Activated CD4-positive, CD25-positive, alpha-beta regulatory T cell treated with anti-CD3 and anti-CD28 coated beads, Interleukin-2, amount 50 U/mL, for 16 hours (primary cell): ENCODE results near the gene GPR142.

Source experiments
- DNase-seq: peaks from one replicate; pipeline ENCODE4 v3.0.0-alpha.2; 2020; ENCODE audit warnings: low read depth, low spot score

GPR142 gene, protein sequence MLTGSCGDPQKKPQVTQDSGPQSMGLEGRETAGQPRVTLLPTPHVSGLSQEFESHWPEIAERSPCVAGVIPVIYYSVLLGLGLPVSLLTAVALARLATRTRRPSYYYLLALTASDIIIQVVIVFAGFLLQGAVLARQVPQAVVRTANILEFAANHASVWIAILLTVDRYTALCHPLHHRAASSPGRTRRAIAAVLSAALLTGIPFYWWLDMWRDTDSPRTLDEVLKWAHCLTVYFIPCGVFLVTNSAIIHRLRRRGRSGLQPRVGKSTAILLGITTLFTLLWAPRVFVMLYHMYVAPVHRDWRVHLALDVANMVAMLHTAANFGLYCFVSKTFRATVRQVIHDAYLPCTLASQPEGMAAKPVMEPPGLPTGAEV

DNA sequence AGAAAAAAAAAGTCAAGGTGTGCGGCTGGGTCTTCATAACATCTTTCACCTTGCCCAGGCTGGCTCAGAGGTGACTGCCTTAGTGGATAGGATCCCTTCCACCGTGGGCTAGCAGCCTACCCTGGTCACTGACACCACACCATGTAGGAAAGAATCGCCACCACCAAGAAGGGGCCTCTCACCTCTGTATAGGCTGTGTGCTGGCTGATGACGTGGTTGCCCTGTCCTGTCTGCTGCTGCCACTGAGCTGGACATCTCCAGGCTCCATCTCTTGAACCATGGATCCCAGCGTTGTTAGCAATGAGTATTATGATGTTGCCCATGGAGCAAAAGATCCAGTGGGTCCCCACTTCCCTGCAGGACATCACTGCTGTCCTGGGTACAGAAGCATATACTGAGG, at the start of gene GPR142:
Gene GPR142 (plus strand): TSS at position 301 of the 400 bp plus-strand sequence. CDS start 2,035 bp downstream, outside the sequence.
- DNase-seq, result no peak

- DNase-seq, result no peak
These were observed 48.9 kb upstream of the GPR142 start for GRCh38 chr17:74318391-74318790.

DNA sequence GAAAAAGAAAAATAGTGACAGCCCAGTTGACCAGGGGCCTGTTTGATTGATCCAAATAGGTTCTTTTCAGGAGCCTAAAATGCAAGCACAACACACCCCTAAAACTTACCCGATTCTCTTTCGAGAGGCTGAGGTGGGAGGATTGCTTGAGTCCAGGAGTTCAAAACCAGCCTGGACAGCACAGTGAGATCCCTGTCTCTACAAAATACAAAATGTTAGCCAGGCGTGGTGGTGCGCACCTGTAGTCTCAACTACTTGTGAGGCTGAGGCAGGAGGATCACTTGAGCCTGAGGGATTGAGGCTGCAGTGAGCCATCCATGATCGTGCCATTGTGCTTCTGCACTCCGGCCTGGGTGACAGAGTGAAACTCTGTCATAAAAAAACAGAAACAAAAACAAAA, 42.8 kb upstream of the GPR142 start:
- no peak for DNase-seq

DNA sequence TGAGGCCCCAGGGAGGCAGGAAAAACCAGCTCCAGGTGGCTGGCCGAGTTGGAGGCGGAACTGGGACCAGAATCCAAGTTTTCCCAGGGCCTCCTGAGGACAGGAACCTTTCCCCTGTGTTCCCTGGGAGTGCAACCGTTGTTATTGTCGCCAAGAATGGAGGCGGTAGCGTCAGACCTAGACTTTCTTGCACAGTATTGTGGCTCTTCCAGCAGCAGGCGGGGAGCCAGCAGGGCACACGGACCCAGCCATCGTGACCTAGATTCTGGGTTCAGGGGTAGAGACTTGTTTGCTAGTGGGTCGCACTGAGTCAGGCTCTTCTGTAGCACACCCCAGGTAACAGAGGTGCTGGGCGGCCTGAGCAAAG, 41.9 kb upstream of the GPR142 start:
- DNase-seq, result no peak

- no peak for DNase-seq
These were observed 41.4 kb upstream of the GPR142 start, which contains the start of gene KIF19 for GRCh38 chr17:74325743-74326379. Gene KIF19, plus strand, starts transcription at chr17:74326226. Its CDS starts 124 bp downstream, at chr17:74326350.

DNA sequence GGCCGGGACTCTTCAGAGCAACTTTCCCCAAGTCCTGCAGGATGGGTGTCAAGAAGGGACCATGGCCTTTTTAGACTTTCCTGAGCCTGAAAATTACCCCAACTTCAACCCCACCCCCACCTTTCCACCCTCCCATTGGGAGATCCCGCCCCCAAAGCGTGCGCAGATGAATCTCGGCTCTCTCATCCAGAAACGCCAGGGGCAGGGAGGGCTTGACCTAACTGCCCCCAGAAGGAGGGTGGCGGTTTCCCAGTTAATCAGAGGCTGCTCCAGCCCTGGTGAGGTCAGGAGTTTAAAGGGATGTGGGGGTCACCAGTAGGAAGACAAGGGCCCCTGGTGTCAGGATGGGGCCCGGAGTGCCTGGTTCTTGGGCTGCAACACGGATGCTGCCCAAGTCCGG, 40.8 kb upstream of the GPR142 start:
- no peak for DNase-seq

DNA sequence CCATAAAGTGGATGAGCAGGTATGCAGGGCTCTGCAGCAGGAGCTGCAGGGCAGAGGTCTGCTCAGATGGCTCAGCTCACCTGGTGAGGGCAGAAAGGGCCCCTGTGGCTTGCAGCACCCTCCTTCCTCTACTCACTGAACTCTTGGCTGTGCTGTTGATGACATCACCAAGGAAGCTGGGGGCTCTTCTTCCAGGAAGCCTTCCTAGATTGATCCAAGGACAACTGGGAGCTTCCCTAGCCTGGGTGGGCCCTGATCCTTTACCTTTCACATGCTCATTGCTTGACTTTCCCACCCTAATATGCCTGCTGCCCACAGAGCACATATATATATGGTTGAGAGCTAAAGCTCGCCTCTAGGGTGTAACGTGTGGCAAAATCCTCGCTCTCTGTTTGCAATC, 38.8 kb upstream of the GPR142 start:
- DNase-seq, result no peak

- DNase-seq, result no peak
These were observed 37.9 kb upstream of the GPR142 start for GRCh38 chr17:74329378-74329777.

DNA sequence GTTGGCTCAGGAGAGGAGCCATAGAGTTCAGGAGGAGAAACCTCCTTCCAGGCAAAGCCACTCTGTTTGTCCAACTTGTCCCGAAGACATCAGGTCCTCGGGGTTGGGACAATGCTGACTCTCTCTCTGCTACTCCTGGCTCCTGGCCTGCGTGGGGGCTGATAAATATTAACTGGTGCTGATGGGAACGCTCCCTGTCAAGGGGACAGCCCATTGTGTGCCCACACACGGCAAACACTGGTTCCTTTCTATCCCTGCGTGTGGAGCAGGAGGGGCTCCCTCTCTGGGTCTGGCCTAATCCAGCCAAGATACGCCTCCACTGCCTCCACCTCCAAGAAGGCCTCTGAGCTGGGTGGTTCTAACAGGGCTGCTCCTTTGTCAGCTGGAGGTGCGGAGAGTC, 36.9 kb upstream of the GPR142 start:
- no peak for DNase-seq

- no peak for DNase-seq
These were observed 35.2 kb upstream of the GPR142 start for GRCh38 chr17:74332017-74332650.

- no peak for DNase-seq
These were observed 34.5 kb upstream of the GPR142 start for GRCh38 chr17:74332763-74333283.

DNA sequence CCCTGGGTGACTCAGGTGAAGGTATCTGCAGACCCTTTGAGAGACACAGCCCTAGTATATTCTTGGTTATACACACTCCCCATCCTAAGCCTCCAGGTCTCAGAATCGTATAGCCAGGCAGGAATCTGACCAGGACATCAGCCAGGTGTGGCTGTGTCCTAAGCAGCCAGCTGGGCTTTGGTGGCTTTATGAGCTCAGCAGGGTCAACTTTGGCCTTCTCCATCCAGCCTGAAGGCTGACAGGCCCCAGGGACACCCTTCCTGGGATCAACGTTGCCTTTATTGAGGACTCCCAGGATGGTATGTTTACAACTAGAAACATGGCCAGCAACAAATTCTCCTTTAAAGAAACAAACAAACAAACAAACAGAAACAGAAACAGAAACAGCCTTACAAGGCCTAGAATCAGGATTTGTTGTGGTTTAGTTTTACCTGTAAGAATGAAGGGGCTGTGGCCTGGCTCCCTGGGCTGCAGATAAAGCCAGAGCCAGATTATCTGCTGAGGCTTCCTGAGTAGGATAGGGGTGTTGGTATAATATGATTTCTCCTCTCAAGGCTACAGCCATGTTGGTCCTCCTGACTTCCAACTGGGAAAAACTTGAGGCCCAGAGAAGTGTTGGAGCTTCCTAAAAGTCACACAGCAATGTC, 32.8 kb upstream of the GPR142 start:
- DNase-seq, result no peak

GRCh38 chr17:74335529-74336062, 31.7 kb upstream of the GPR142 start:
- DNase-seq, result no peak

GRCh38 chr17:74336307-74336706, 31.0 kb upstream of the GPR142 start:
- DNase-seq, result no peak

DNA sequence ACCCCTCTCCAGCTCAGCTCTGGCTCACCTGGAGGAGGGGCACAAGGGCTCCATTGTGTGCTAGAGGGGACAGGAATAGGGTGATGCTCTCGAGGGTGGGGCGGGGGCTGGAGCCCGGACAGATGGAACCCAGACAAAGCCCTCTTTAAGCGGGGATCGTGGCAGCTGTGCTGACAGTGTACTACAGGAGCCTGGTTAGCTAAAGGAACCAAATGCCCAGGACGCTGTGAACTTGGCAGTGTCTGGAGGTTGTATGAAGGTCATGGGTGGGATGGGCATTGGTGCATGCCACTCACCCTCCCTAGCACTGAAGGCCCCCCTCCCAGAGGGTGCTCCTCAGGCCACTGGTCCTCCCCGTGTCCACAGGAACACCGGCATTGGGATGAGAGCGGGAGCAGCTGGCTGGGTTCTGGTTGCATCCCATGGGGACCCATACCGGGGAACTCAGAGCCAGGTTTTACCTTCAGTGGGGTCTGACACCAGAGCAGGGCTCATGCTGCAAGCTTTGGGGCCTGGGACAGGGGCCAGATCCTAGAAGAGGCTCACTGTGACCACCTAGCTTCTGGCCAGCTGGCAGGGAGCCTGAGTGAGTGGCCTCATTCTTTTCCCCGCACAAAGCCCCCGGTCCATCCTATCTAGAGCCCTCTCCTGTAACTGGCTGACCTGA, 29.3 kb upstream of the GPR142 start:
- no peak for DNase-seq

DNA sequence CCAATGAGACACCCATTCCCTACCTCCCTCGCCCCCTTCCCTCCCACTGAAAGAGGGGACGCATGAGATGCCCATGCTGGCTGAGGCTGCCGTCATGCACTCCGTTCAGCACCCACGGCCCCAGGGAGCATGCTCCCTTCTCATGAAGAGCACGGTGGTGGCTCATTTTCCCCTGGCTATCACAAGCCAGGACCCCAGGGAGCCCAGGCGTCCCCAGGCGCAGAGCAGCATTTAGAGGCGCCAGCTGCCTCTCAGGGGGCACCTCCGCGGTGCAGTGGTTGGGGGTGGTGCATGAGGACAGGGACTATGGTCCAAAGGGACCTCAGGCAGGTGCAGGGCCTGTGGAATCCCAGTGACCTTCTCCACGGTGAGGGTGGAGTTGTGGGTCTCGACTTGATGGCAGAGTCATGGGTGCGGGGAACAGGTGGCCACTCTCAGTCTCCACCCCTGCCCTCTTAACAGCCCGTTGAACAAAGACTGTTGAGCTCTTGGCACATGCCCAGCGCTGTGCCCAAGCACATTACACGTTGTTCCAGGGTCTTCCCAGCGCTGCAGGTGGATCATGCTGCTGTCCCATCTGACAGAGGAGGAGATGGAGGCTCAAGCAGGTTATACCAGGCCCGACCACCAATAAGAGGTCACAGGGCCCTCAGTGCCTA, 27.6 kb upstream of the GPR142 start:
- DNase-seq, result no peak

- no peak for DNase-seq
These were observed 26.8 kb upstream of the GPR142 start for GRCh38 chr17:74340470-74341023.

DNA sequence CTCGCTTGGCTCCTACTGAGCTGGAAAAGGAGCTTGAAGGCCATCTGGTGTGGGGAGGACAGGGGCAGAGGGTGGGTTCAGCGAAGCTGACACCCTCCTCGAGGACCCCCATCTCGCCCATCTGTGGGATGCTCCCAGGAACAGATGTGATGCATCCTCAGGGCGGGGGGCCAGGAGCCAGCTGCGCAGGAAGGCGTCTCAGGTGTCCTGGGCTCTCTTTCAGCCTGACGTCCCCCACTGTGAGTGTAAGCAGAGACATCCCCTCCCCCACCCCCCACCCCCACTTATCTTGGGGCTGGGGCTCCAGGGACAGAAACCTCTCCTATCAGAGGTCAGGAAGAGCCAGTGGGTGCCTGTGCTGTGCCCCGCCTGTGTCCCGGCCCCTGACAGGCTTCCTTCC, 25.1 kb upstream of the GPR142 start:
- no peak for DNase-seq

- DNase-seq, result no peak
These were observed 24.2 kb upstream of the GPR142 start for GRCh38 chr17:74343121-74343520.

- DNase-seq, result no peak
These were observed 23.6 kb upstream of the GPR142 start for GRCh38 chr17:74343526-74344284.
